Measurements from ENCODE around the gene TENM4.

DNA sequence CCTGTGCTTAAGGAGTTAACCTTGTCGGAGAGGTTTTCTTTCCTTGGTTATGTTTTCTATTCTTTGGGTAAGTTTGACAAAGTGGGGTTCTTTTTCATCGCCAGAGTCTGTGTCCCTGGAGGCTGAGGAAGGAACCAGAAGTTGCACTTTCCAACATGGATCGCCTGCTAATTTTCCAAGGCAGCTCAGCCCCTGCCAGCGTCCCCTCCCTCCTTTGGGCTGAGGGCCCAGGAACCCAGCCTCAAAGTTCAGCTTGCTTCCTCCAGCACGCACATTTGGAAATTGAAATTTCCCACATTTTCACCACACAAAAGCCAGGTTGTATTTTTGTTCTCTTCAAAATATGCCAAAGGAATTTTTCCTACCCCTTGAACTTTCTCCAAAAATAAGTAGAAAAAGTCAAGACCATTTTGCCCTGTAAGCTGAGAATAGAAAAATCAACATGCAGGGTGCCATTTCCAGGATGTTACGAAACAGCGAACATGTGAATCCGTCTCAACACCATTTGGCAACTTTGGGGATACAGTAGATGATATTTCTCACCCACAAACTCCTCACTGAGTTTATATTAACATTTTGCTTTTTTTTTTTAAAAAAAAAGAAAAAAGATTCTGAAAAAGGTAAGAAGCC is 343.5 kb downstream of the TENM4 start:
- TF ChIP-seq, protein P1, sequence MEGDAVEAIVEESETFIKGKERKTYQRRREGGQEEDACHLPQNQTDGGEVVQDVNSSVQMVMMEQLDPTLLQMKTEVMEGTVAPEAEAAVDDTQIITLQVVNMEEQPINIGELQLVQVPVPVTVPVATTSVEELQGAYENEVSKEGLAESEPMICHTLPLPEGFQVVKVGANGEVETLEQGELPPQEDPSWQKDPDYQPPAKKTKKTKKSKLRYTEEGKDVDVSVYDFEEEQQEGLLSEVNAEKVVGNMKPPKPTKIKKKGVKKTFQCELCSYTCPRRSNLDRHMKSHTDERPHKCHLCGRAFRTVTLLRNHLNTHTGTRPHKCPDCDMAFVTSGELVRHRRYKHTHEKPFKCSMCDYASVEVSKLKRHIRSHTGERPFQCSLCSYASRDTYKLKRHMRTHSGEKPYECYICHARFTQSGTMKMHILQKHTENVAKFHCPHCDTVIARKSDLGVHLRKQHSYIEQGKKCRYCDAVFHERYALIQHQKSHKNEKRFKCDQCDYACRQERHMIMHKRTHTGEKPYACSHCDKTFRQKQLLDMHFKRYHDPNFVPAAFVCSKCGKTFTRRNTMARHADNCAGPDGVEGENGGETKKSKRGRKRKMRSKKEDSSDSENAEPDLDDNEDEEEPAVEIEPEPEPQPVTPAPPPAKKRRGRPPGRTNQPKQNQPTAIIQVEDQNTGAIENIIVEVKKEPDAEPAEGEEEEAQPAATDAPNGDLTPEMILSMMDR (IDR thresholded peaks at IDR 0.05; ENCODE audit: borderline replicate concordance, extremely low read depth, low read length, poor library complexity, severe bottlenecking): no peak
- TF ChIP-seq EZH2 (IDR thresholded peaks at IDR 0.05; ENCODE audit: borderline replicate concordance, low read depth, low read length, severe bottlenecking): no peak

Data from DND-41 (cell line).